Activated naive CD8-positive, alpha-beta T cell treated with anti-CD3 and anti-CD28 coated beads, Interleukin-2, amount 50 U/mL, for 16 hours (primary cell): ENCODE measurements around the gene BCKDHA.
A peak's percentile ranks its signal among the peaks of the same experiment; 100 is the strongest.
"Not testable (repeated sequence)": the region's sequence is repeated elsewhere in the genome, so short reads cannot be mapped to it uniquely, and the experiment has no call there.

Experiments
- DNase-seq: peaks from one replicate; pipeline ENCODE4 v3.0.0-alpha.2; 2020; ENCODE audit warnings: low read depth, low spot score

BCKDHA gene

GRCh38 chr19:41425174-41426115, 27.8 kb downstream of the BCKDHA start:
- DNase-seq = no peak

GRCh38 chr19:41426116-41426841, 28.7 kb downstream of the BCKDHA start:
- no peak for DNase-seq

- no peak for DNase-seq
Measured at GRCh38 chr19:41426952-41427646, 29.5 kb downstream of the BCKDHA start, which contains the start of gene B3GNT8. B3GNT8 (minus strand) TSS chr19:41427374; CDS start chr19:41426778, 596 bp downstream.

GRCh38 chr19:41427647-41428480, 30.2 kb downstream of the BCKDHA start:
- no peak for DNase-seq

GRCh38 chr19:41428481-41428859, 30.9 kb downstream of the BCKDHA start:
- DNase-seq = no peak

- DNase-seq = no peak
Measured at GRCh38 chr19:41430922-41431321, 33.3 kb downstream of the BCKDHA start.

- no peak for DNase-seq
Measured at GRCh38 chr19:41431426-41432386, 34.1 kb downstream of the BCKDHA start.

- DNase-seq = no peak
Measured at GRCh38 chr19:41433171-41433570, 35.6 kb downstream of the BCKDHA start.

- DNase-seq = no peak
Measured at GRCh38 chr19:41434450-41434849, 36.8 kb downstream of the BCKDHA start.

- not testable (repeated sequence) for DNase-seq
Measured at GRCh38 chr19:41435376-41435775, 37.8 kb downstream of the BCKDHA start.

- no peak for DNase-seq
Measured at GRCh38 chr19:41435936-41436673, 38.5 kb downstream of the BCKDHA start.

GRCh38 chr19:41436674-41436951, 39.0 kb downstream of the BCKDHA start:
- DNase-seq = no peak

GRCh38 chr19:41437944-41438574, 40.4 kb downstream of the BCKDHA start:
- no peak for DNase-seq

GRCh38 chr19:41439441-41440222, 42.0 kb downstream of the BCKDHA start, which contains the start of gene DMAC2:
DMAC2 (minus strand) TSS chr19:41439912; CDS start chr19:41439899, 13 bp downstream.
- peak; percentile 92 for DNase-seq

- DNase-seq = no peak
Measured at GRCh38 chr19:41441321-41441945, 43.8 kb downstream of the BCKDHA start.

- no peak for DNase-seq
Measured at GRCh38 chr19:41442473-41443355, 45.1 kb downstream of the BCKDHA start, which contains the start of gene ERICH4. ERICH4 (plus strand) TSS chr19:41443156; CDS start chr19:41443170, 14 bp downstream.
